Measurements from ENCODE around the gene GTF3C1. TPM values are rescaled to one million over a fixed set of nuclear protein-coding genes. Genes with fewer than 3 reads are reported as not detected.

Gene GTF3C1
- total and polyA plus RNA-seq, 2 of the 8 experiments (the other 6 are each of a cell fraction or from before 2014, with no cell fraction given), result 89.3 to 126 TPM

DNA sequence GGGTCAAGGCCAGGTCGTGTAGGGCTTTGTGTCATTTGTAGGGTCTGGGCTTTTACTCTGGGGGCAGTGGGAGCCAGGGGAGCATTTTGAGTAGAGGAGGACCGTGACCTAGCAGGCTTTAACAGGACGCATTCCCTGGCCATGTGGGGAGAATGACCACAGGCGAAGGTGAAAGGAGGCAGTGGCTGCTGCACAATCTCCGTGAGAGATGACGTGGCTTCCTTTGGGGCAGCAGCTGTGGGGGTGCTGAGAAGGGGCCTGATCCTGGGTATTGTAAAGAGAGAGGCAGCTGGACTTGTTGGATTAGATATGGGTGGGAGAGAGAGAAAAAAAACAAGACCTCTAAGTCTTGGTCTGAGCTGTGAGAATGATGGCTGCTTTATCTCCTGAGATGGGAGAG, 46.3 kb upstream of the GTF3C1 start:
- Histone ChIP-seq H3K27me3 (replicated peaks in 1 of 4; ENCODE audit: control insufficient read depth in 3 of 4, extremely low read depth in 1 of 4, insufficient read depth in 3 of 4, low read length in 3 of 4) (no peaks in the 10 kb centered on the region), H3K56ac (replicated peaks; ENCODE audit: insufficient read length, low read depth, low read length) (no peak overlapping the region), H3K23me2 (ENCODE audit: low read depth, low read length) (no peaks in the 10 kb centered on the region), H3K27ac (ENCODE audit: low read depth, low read length) (no peak overlapping the region), H2BK12ac (ENCODE audit: low read depth, low read length) (no peak overlapping the region), H4K8ac (ENCODE audit: extremely low read depth, insufficient read depth, low read length) (no peak overlapping the region), H3K9ac (replicated peaks in 1 of 4; ENCODE audit: extremely low read depth in 1 of 4, low read depth in 3 of 4, low read length in 3 of 4) (no peak overlapping the region), H3K79me1 (ENCODE audit: low read depth, low read length) (no peaks in the 10 kb centered on the region), H3K36me3 (ENCODE audit: control insufficient read depth in 2 of 4, insufficient read depth in 4 of 4, low read length in 3 of 4) (no peaks in the 10 kb centered on the region), H3K4ac (replicated peaks; ENCODE audit: insufficient read length, low read depth, low read length) (no peak overlapping the region), H3K18ac (ENCODE audit: extremely low read depth, low read length) (no peak overlapping the region), H3K9me3 (ENCODE audit: insufficient read depth in 2 of 2, low read depth in 1 of 2, low read length in 1 of 2) (no peaks in the 10 kb centered on the region), H3K23ac (ENCODE audit: insufficient read length) (no peak overlapping the region), H4K5ac (ENCODE audit: insufficient read length, low read depth, low read length) (no peak overlapping the region), H2BK120ac (replicated peaks; ENCODE audit: low read depth, low read length) (no peak overlapping the region), H3K4me1 (replicated peaks in 1 of 4; ENCODE audit: control insufficient read depth in 3 of 4, insufficient read depth in 4 of 4, low read length in 3 of 4) (peaks cover 0 to 19% (median 8%) of the 10 kb centered on the region in 4 experiments; a peak in 6 of 7 replicates), H2AK5ac (ENCODE audit: low read depth, low read length) (no peak overlapping the region), H2BK5ac (ENCODE audit: low read depth, low read length) (no peak overlapping the region), H3K14ac (ENCODE audit: insufficient read length) (no peak overlapping the region), H4K20me1 (replicated peaks in 1 of 2; ENCODE audit: control insufficient read depth in 1 of 2, insufficient read depth in 2 of 2, low read length in 2 of 2) (no peaks in the 10 kb centered on the region), H2BK15ac (ENCODE audit: low read length) (no peak overlapping the region), H2BK20ac (ENCODE audit: low read length) (no peak overlapping the region), H3K79me2 (ENCODE audit: control insufficient read depth in 1 of 2, insufficient read depth in 2 of 2, low read length in 2 of 2) (no peaks in the 10 kb centered on the region), H3K4me2 (ENCODE audit: insufficient read depth in 1 of 2, low read depth in 2 of 2, low read length in 2 of 2) (no peak overlapping the region), H4K91ac (replicated peaks; ENCODE audit: insufficient read length, low read length) (no peak overlapping the region), H3K4me3 (ENCODE audit: extremely low read depth in 1 of 4, insufficient read depth in 2 of 4, low read depth in 3 of 4, low read length in 4 of 4) (no peak overlapping the region), H2AFZ (ENCODE audit: low read length) (no peak overlapping the region)
- no peak for DNase-seq (ENCODE audit: low read depth in 1 of 2, low spot score in 2 of 2)
- ChIA-PET CTCF (ENCODE audit: partially characterized antibody) (interaction anchor here (1.3 to 4.6 kb wide), 4 partner anchors 9 to 102 kb away, joined by 3 to 19 read pairs (median 6); no protein-coding TSS in a partner anchor), POLR2A (ENCODE audit: partially characterized antibody) (no interaction called here)
- TF ChIP-seq MAFK (IDR thresholded peaks at IDR 0.05; ENCODE audit: low read depth, low read length), result no peak
- TF ChIP-seq, protein P1, sequence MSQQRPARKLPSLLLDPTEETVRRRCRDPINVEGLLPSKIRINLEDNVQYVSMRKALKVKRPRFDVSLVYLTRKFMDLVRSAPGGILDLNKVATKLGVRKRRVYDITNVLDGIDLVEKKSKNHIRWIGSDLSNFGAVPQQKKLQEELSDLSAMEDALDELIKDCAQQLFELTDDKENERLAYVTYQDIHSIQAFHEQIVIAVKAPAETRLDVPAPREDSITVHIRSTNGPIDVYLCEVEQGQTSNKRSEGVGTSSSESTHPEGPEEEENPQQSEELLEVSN (IDR thresholded peaks at IDR 0.05), result no peak
- TF ChIP-seq SRF (IDR thresholded peaks at IDR 0.05; ENCODE audit: low read depth, low read length), result no peak
- TF ChIP-seq RFX5 (IDR thresholded peaks at IDR 0.05; ENCODE audit: borderline replicate concordance, low read depth, low read length), result no peak
- no peak for TF ChIP-seq RXRA (IDR thresholded peaks at IDR 0.05; ENCODE audit: insufficient read depth, low read depth, low read length)
- TF ChIP-seq BACH1 (IDR thresholded peaks at IDR 0.05; ENCODE audit: low read length), result no peak
- no peak for TF ChIP-seq TBP (IDR thresholded peaks at IDR 0.05; ENCODE audit: low read depth, low read length)
- TF ChIP-seq, protein P2, sequence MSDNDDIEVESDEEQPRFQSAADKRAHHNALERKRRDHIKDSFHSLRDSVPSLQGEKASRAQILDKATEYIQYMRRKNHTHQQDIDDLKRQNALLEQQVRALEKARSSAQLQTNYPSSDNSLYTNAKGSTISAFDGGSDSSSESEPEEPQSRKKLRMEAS (IDR thresholded peaks at IDR 0.05), result no peak
- no peak for TF ChIP-seq SAP30 (IDR thresholded peaks at IDR 0.05; ENCODE audit: insufficient read depth, insufficient replicate concordance, low read length)
- FAIRE-seq, result no peak
- WGBS, 2 experiments (ENCODE audit: extremely low coverage in 1 of 2, insufficient coverage in 1 of 2, insufficient read length in 1 of 2, insufficient replicate concordance in 2 of 2, low coverage in 1 of 2, low lambda C conversion rate in 2 of 2, missing lambda C conversion rate in 1 of 2), result 85% methylated on average over 6 of the region's 6 CpGs; no CpG with 5 or more reads in 1 of the 2 experiments
